ENCODE data around the gene USP36. TPM values are rescaled to one million over a fixed set of nuclear protein-coding genes. Genes with fewer than 3 reads are reported as not detected.

USP36 gene
- total and polyA plus RNA-seq, 9 of the 15 experiments (the other 6 are each of a cell fraction or from before 2014, with no cell fraction given) = 6.4 to 72.8 (median 22.5) TPM

GRCh38 chr17:78797691-78798585, 42.7 kb downstream of the USP36 start (continued):
- no peak for TF ChIP-seq CUX1 (CRISPR knock-in tag; IDR thresholded peaks at IDR 0.05)
- no peak for TF ChIP-seq RBM15 (IDR thresholded peaks at IDR 0.05; ENCODE audit: insufficient read depth, low read length)
- no peak for TF ChIP-seq ZSCAN32 (CRISPR knock-in tag; IDR thresholded peaks at IDR 0.05)
- TF ChIP-seq FOXK1 (CRISPR knock-in tag; IDR thresholded peaks at IDR 0.05; ENCODE audit: borderline replicate concordance) = no peak
- TF ChIP-seq ELF4 (CRISPR knock-in tag; IDR thresholded peaks at IDR 0.05) = 0 out of 2 replicates have a peak, but pooled peaks have one; percentile 23

Data from K562 (cell line).